ENCODE measurements around the gene IL1RN.
A peak's percentile ranks its signal among the peaks of the same experiment; 100 is the strongest.

Gene IL1RN

DNA sequence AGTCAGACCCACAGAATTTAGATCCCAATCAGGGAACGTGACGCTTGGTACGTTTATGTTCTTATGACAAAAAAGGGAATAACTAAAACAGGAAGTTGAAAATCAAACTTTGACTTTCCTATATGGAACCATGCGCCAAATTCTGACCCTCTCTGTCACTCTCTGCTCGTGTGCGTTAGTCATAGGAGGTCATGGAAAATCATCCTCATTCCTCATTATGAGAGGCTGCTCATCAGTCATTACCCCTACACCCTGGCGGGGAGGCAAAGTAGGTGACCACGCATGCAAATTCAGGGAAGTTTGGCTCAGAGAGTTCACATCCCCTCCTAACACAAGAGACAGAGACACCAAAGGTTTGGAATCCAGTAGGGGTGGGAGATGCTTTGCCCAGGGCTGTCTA lies 44.1 kb upstream of the IL1RN start:
- CTCF ChIA-PET: interaction anchor here (0.6 to 8.9 kb wide), 2 partner anchors 28 to 55 kb away, joined by 3 to 48 read pairs; no protein-coding TSS in a partner anchor
- POLR2A ChIA-PET: no interaction called here
- no peak for DNase-seq (ENCODE audit: extremely low spot score)
- TF ChIP-seq, protein P1, sequence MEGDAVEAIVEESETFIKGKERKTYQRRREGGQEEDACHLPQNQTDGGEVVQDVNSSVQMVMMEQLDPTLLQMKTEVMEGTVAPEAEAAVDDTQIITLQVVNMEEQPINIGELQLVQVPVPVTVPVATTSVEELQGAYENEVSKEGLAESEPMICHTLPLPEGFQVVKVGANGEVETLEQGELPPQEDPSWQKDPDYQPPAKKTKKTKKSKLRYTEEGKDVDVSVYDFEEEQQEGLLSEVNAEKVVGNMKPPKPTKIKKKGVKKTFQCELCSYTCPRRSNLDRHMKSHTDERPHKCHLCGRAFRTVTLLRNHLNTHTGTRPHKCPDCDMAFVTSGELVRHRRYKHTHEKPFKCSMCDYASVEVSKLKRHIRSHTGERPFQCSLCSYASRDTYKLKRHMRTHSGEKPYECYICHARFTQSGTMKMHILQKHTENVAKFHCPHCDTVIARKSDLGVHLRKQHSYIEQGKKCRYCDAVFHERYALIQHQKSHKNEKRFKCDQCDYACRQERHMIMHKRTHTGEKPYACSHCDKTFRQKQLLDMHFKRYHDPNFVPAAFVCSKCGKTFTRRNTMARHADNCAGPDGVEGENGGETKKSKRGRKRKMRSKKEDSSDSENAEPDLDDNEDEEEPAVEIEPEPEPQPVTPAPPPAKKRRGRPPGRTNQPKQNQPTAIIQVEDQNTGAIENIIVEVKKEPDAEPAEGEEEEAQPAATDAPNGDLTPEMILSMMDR (IDR thresholded peaks at IDR 0.05; ENCODE audit: control extremely low read depth, extremely low read depth, low read depth, missing control alignments): no peak

DNA sequence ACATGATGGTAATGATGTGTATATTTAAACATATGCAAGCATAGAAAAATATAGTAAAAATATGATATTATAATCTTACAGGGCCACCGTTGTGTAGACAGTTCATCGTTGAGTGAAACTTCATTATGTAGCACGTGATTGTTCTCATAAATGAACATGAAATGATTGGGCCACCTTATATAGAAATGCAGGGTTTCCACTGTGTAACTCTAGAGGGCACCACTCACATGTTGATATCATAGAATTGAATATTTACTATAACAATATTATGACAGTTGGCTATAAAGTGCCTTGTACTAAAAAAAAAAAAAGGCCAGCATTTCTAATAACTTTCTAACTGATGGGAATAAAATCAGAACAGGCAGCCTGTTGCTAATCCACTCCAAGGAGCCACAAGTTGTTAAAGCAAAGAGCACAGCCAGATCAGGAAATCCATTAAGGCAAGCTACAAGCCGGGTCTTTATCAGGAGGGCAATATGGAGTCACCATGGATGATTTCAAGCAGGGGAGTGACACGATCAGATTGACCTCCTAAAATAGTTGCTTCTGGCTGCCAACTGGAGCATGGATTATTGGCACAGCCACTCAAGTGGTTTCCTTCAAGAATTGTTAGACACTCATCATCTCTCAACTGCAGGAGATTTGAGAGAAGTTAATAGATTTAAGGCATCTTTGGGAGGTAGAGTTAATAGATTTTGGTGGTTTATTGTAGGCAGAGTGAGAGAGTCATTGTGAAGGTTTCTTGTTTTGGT lies 43.0 kb upstream of the IL1RN start:
- POLR2A ChIA-PET: no interaction called here
- DNase-seq (ENCODE audit: extremely low spot score): no peak

GRCh38 chr2:113085542-113085941 lies 41.9 kb upstream of the IL1RN start:
- CTCF ChIA-PET: interaction anchor here (1.0 to 1.5 kb wide), 6 partner anchors 8 to 305 kb away, joined by 3 to 4 read pairs (median 3); partner anchors contain the start of gene IL36B
- TF ChIP-seq, protein P1 (IDR thresholded peaks at IDR 0.05; ENCODE audit: control extremely low read depth, extremely low read depth, low read depth, missing control alignments): no peak
- POLR2A ChIA-PET: no interaction called here

More for the DNA sequence above, 43.0 kb upstream of the IL1RN start:
- CTCF ChIA-PET: interaction anchor here (0.7 to 8.9 kb wide), 4 partner anchors 9 to 115 kb away, joined by 3 to 48 read pairs (median 4); no protein-coding TSS in a partner anchor
- TF ChIP-seq, protein P1 (IDR thresholded peaks at IDR 0.05; ENCODE audit: control extremely low read depth, extremely low read depth, low read depth, missing control alignments): peak; percentile 43

GRCh38 chr2:113088213-113088992 lies 39.0 kb upstream of the IL1RN start:
- no peak for DNase-seq (ENCODE audit: extremely low spot score)
- TF ChIP-seq, protein P1 (IDR thresholded peaks at IDR 0.05; ENCODE audit: control extremely low read depth, extremely low read depth, low read depth, missing control alignments): no peak
- CTCF ChIA-PET: interaction anchor here (1.0 to 1.7 kb wide), 4 partner anchors 8 to 49 kb away, joined by 3 to 6 read pairs (median 4); no protein-coding TSS in a partner anchor
- POLR2A ChIA-PET: no interaction called here

More at GRCh38 chr2:113085542-113085941, 41.9 kb upstream of the IL1RN start:
- no peak for DNase-seq (ENCODE audit: extremely low spot score)

DNA sequence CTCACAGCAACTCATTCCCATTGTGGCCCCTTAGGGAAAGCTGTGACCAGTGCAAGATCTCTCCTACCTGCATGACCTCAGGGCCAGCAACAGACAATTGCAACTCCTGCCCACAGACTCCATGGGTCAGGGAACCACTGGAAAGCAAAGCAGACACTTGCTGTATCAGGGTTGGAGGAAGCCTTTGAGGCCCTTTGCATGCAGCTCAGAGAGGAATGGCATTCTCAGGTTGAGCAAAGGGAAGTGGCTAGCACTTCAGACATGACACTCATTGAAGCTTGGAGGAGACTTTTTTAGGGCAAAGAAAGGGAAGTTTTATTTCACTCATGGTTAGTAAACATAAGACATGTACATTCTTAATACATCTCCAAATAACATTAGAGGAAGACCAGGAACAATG lies 37.5 kb upstream of the IL1RN start:
- DNase-seq (ENCODE audit: extremely low spot score): no peak
- ChIA-PET POLR2A (no interaction called here), CTCF (interaction anchor here (0.7 to 1.7 kb wide), 3 partner anchors 9 to 48 kb away, joined by 3 to 4 read pairs (median 3); no protein-coding TSS in a partner anchor)
- TF ChIP-seq, protein P1 (IDR thresholded peaks at IDR 0.05; ENCODE audit: control extremely low read depth, extremely low read depth, low read depth, missing control alignments): no peak

- TF ChIP-seq, protein P1 (IDR thresholded peaks at IDR 0.05; ENCODE audit: control extremely low read depth, extremely low read depth, low read depth, missing control alignments): no peak
- POLR2A ChIA-PET: no interaction called here
- DNase-seq (ENCODE audit: extremely low spot score): no peak
- CTCF ChIA-PET: interaction anchor here (1.0 to 1.9 kb wide), 3 partner anchors 12 to 47 kb away, joined by 3 to 7 read pairs (median 4); no protein-coding TSS in a partner anchor
Observed at GRCh38 chr2:113091231-113091896, 36.0 kb upstream of the IL1RN start.
